Breast epithelium (tissue), 4 donors: ENCODE measurements around the gene POLR2L. TPM values are rescaled to one million over a fixed set of nuclear protein-coding genes. Genes with fewer than 3 reads are reported as not detected.

Source experiments
- DNase-seq, 2 donors: peaks; one replicate each; pipeline ENCODE4 v3.0.0-alpha.2; 2019; ENCODE audit warnings: low spot score in 2 of 2
- H3K27ac ChIP-seq, 2 donors: fragments of 200-600 bp; sonication (generic) in 1 of 2; one replicate each; pipeline ENCODE4 v1.5.1; 2016 to 2019; ENCODE audit warnings: mild to moderate bottlenecking in 1 of 2
- H3K27me3 ChIP-seq, 2 donors: fragments of 200-600 bp; sonication (generic) in 1 of 2; one replicate each; pipeline versions ENCODE4 v1.5.1 to v1.6.0; 2017 to 2019; ENCODE audit warnings: control low read depth in 1 of 2, mild to moderate bottlenecking in 1 of 2
- H3K36me3 ChIP-seq: fragments of 200-600 bp; one replicate; pipeline ENCODE4 v1.5.1; 2019
- H3K4me1 ChIP-seq, 2 donors: fragments of 200-600 bp; sonication (generic); one replicate each; pipeline ENCODE4 v1.5.1; 2016 to 2019; ENCODE audit warnings: control low read depth in 1 of 2
- H3K4me3 ChIP-seq, 3 donors: fragments of 200-600 bp; sonication (generic); 1 replicate in 2 of 3; 2 replicates in 1 of 3; pipeline ENCODE4 v1.5.1; 2016 to 2019; ENCODE audit warnings: mild to moderate bottlenecking in 3 of 3, moderate library complexity in 2 of 3
- H3K9me3 ChIP-seq, 2 donors: fragments of 200-600 bp; sonication (generic) in 1 of 2; one replicate each; pipeline ENCODE4 v1.5.1; 2016 to 2019; ENCODE audit warnings: control low read depth in 1 of 2
- CTCF ChIP-seq, 3 donors: fragments of 450-650 bp; IDR thresholded peaks; one replicate each; pipeline ENCODE4 v1.5.1; 2016 to 2017; ENCODE audit warnings: antibody characterized with exemption in 3 of 3, mild to moderate bottlenecking in 3 of 3, moderate library complexity in 3 of 3
- POLR2A ChIP-seq: fragments of 450-650 bp; IDR thresholded peaks from one replicate; pipeline ENCODE4 v1.6.1; 2016; ENCODE audit warnings: antibody characterized with exemption, mild to moderate bottlenecking, moderate library complexity
- POLR2AphosphoS5 ChIP-seq, 3 donors: sonication (generic); formaldehyde crosslinking; IDR thresholded peaks; one replicate each; pipeline ENCODE4 v1.6.1; 2017; ENCODE audit warnings: antibody characterized with exemption in 3 of 3
- intact Hi-C: fragments of 100-400 bp; cut with DNase I; formaldehyde crosslinking; loops from one replicate; pipeline ENCODE4 v1.15.1; 2023; ENCODE audit warnings: low total_unique reads
- total RNA-seq, 3 donors: library from RNA; depleted of rRNA; stranded (reverse); fragments of >200 nt; gene quantifications; one replicate each; pipeline ENCODE4 v1.1.0, GENCODE V29; 2016

Gene POLR2L
- total RNA-seq, 3 donors from 2014 or later, result 51.8 to 126 (median 96.7) TPM

- DNase-seq, result no peak
- TF ChIP-seq POLR2A (no peak), CTCF (IDR thresholded peaks at IDR 0.05) (no peak), POLR2AphosphoS5 (IDR thresholded peaks at IDR 0.05) (no peak)
- intact Hi-C loops, result no loop called here
- H3K4me3 ChIP-seq, result peak overlapping the region in 1 of 3 donors; percentile 98
- peak overlapping the region; percentile 56 to 97 for H3K27ac ChIP-seq
- H3K9me3 ChIP-seq, result no peaks in the 10 kb centered on the region
- H3K36me3 ChIP-seq, result no peaks in the 10 kb centered on the region
- H3K4me1 ChIP-seq, result peaks cover 0 to 11% of the 10 kb centered on the region in 2 donors
- H3K27me3 ChIP-seq, result no peaks in the 10 kb centered on the region
These were observed 30.7 kb downstream of the POLR2L start for GRCh38 chr11:811446-812245.

- no peaks in the 10 kb centered on the region for H3K36me3 ChIP-seq
- no peak for TF ChIP-seq CTCF (IDR thresholded peaks at IDR 0.05)
- TF ChIP-seq POLR2A, result no peak
- no peak for TF ChIP-seq POLR2AphosphoS5 (IDR thresholded peaks at IDR 0.05)
- intact Hi-C loops, result no loop called here
- no peaks in the 10 kb centered on the region for H3K9me3 ChIP-seq
- H3K27me3 ChIP-seq, result no peaks in the 10 kb centered on the region
- peak overlapping the region; percentile 97 to 99 for H3K27ac ChIP-seq
- no peak for DNase-seq
- peaks cover 0 to 11% of the 10 kb centered on the region in 2 donors for H3K4me1 ChIP-seq
- H3K4me3 ChIP-seq, result peak overlapping the region; percentile 72 to 98 (median 96)
These were observed 32.2 kb downstream of the POLR2L start for GRCh38 chr11:810040-810567.

GRCh38 chr11:809287-810039 lies 32.9 kb downstream of the POLR2L start, which contains the start of gene RPLP2:
TSS of gene RPLP2 (plus strand) at chr11:809967. CDS start at chr11:810235, 268 bp downstream.
- Histone ChIP-seq H3K27me3 (no peaks in the 10 kb centered on the region), H3K4me1 (peaks cover 0 to 15% of the 10 kb centered on the region in 2 donors), H3K9me3 (no peaks in the 10 kb centered on the region), H3K4me3 (peak within 1 kb of the TSS; percentile 72 to 98 (median 96)), H3K36me3 (no peaks in the 10 kb centered on the region), H3K27ac (peak within 1 kb of the TSS; percentile 97 to 99)
- intact Hi-C loops, result no loop called here
- TF ChIP-seq POLR2A, result peak; percentile 95
- TF ChIP-seq POLR2AphosphoS5 (IDR thresholded peaks at IDR 0.05), result peak; percentile 96 to 98 (median 98)
- TF ChIP-seq CTCF (IDR thresholded peaks at IDR 0.05), result peak in 2 of 3 donors; percentile 1 to 23
- peak; percentile 98 for DNase-seq

GRCh38 chr11:808427-809286 lies 33.7 kb downstream of the POLR2L start:
- TF ChIP-seq CTCF (IDR thresholded peaks at IDR 0.05), result peak in 1 of 3 donors; percentile 5
- TF ChIP-seq POLR2AphosphoS5 (IDR thresholded peaks at IDR 0.05), result no peak
- no peak for DNase-seq
- Histone ChIP-seq H3K4me3 (peak overlapping the region; percentile 72 to 98 (median 96)), H3K27me3 (no peaks in the 10 kb centered on the region), H3K36me3 (no peaks in the 10 kb centered on the region), H3K27ac (peak overlapping the region; percentile 97 to 99), H3K9me3 (no peaks in the 10 kb centered on the region), H3K4me1 (peaks cover 0 to 21% of the 10 kb centered on the region in 2 donors)
- intact Hi-C loops, result no loop called here
